Measurements from ENCODE around the gene EXD1.
"Not testable (repeated sequence)": the region's sequence is repeated elsewhere in the genome, so short reads cannot be mapped to it uniquely, and the experiment has no call there.

EXD1 gene

DNA sequence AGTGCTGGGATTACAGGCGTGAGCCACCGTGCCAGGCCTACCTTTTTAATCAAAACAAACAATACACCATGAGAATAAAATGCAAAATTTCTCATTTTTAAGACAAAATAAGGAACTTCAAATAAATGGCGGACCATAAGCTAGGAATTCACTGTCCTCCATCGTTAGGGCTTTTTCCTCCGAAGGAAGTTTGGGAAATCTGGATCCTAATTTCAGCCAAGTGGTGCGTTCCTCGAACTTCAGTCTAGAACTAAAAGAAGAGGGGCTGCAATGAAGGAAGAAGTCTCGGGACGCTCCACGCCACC, 260 bp downstream of the EXD1 start:
- no peak for DNase-seq

DNA sequence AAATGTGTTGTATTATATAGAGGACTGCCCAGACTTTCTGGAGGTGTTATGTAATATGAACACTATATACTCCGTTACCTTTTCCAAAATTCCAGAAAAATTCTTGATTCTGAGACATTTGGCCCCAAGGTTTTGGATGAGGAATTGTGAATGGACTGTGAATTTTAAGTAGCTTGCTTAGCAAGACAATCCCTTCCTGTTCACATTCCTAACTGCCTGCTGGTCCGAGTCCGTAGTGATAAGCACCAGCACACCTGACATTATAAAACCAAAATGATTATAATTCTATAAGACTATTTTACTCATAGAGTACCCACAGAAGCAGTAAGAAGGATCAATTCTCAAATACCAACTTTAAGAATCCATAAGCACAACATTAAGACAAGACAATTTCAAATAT, 11.2 kb downstream of the EXD1 start:
- DNase-seq, result no peak

DNA sequence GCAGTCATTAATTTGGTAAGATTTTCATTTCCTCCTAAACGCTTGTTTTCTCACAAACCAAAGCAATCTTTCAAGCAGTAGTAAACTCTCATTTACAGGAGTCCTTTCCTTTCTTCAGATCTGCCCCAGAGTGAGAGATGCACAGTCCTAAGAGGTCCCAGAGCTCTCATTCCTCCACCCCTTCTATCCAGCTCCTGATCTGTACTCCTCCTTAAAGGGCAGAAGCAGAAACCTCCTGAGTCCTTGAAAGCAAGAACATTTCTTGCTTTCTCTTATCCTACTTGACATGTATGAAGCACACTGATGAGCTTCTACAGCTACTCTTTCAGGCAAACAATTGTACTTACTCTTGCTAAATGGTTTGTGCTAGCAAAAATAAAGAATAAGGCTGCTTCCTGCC, 11.7 kb downstream of the EXD1 start:
- DNase-seq, result no peak

DNA sequence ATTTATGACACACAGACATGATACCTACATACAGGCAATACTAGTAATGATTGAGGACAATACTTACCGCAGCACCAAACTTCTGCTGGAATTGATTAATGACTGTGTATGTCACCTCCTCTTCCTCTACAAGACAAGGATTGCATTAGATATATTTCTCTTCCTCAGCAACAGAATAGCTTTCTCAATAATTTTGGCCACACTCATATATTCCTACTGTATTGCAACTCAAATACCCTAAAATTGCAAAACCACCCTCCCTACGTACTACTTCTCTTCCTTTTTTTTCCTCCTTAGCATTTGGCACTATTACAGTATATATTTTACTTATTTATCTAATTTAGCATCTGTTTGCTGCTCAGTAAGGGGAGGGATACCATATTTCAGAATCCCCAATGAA, 14.8 kb downstream of the EXD1 start:
- no peak for DNase-seq

DNA sequence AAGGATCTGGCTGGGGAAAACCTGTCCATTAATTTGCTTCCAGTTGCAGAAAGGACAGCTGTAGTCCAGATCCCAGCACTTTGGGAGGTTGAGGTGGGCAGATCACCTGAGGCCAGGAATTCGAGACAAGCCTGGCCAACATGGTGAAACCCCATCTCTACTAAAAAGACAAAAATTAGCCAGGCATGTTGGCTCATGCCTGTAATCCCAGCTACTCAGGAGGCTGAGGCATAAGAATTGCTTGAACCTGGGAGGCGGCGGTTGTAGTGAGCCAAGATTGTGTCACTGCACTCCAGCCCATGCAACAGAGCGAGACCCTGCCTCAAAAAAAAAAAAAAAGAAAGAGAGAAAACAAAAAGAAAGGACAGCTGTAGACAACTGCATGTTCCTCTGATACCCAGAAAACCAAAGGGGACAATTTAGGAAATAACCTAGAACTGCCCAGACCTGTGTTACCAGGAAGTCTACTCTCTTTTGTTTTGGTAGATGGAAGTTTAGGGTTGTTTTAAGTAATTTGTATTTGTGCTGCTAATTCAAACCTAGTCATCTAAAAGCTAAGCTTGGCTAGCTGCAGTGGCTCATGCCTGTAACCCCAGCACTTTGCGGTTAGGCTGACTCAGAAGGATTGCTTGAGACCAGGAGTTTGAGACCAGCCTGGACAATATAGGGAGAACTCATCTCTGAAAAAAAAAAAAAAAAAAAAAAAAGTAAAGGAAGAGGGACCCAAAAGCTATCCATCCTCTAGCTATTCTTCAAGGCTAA, 22.7 kb downstream of the EXD1 start:
- no peak for DNase-seq

DNA sequence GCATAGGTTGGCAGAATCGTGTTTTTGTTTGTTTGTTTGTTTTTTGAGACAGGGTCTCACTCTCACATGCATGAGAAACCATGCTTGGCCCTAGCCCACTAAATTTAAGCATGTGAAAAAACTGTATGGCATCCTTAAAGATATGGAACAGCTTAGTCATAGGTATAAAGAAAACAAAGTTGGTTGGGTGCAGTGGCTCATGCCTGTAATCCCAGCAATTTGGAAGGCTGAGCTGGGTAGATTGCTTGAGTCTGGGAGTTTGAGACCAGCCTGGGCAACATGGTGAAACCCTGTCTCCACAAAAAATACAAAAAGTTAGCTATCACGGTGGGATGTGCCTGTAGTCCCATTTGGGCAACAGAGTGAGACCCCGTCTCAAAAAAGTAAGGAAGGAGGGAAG, 25.2 kb downstream of the EXD1 start:
- no peak for DNase-seq

DNA sequence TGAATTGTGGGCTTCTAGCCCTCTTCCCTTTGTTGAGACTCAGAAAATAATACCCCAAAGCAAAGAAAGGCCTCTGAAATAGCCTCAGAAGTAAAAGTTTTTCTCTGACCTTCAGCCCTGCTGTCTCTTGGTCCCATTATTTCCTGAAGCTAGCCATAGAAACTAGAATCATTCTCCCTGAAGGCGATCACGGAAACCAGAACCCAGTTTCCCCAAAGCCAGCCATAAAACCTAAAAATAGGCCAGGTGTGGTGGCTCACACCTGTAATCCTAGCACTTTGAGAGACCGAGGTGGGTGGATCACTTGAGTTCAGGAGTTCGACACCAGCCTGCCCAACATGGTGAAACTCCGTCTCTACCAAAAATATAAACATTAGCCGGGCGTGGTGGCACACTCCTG, 27.2 kb downstream of the EXD1 start:
- no peak for DNase-seq

DNA sequence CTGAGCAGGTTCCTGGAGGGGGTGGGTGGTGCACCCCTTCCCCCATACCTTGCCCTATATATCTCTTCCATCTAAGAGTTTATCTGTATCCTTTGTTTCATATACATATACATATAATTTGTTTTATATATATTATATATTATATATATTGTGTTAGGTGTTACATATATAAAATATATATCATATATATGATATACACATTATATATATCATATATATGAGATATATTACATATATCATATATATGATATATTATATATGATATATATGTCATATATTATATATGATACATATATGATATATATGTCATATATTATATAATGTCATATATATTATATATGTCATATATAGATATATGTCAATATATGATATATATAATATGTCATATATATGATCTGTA, 31.1 kb downstream of the EXD1 start:
- DNase-seq, result no peak

DNA sequence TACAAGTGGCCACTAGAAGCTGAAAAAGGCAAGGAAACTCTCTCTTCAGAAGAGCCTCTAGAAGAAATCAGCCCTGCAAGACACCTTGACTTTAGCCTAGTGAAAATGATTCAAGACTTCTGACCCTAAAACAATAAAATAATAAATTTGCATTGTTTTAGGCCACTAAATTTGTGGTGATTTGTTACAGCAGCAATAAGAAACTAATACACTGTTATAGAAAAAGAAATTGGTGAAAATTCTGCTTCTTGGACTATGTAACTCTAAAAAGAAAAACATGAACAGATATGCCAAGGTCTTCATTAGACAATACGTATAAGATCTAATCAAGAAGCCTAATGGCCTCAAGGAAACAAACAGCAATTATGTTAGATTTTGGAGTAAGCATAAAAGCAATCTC, 36.1 kb downstream of the EXD1 start:
- DNase-seq, result no peak

DNA sequence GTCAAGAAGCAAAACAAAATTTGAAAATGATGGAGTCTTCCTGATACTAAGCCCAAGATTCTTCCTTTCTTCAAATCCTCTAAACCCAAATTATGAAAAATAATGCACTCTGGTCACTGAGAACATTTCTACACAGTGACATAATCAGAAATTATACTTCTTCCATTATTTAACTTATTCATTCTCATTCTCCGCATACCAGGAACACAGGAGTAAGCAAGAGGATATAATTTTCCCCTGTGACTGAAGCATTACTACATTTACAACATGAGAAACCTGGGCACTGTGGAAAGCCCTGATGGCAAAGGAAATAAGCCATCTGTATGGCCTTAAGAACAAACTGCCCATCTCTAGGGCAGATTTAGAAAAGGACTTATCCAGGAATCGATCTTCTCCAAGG, 47.0 kb downstream of the EXD1 start:
- DNase-seq, result no peak

DNA sequence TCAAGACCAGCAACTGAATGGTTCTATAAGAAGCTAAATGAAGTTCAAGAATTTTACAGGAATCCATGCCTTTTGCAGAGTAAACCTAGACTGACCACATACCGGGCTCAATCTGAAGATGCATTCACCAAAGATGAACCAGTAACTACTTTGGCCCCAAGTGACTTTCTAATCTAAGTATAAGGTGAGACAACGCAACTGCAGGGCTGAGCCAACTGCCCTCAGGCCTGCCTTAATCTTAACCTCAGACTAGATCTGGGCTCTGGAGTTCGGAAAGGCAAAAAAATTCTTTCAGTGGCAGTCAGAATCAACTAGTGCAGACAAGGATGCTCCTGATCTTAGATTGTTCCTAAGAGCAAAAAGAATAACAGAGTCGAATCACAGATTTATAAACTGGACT, 48.3 kb downstream of the EXD1 start:
- no peak for DNase-seq

DNA sequence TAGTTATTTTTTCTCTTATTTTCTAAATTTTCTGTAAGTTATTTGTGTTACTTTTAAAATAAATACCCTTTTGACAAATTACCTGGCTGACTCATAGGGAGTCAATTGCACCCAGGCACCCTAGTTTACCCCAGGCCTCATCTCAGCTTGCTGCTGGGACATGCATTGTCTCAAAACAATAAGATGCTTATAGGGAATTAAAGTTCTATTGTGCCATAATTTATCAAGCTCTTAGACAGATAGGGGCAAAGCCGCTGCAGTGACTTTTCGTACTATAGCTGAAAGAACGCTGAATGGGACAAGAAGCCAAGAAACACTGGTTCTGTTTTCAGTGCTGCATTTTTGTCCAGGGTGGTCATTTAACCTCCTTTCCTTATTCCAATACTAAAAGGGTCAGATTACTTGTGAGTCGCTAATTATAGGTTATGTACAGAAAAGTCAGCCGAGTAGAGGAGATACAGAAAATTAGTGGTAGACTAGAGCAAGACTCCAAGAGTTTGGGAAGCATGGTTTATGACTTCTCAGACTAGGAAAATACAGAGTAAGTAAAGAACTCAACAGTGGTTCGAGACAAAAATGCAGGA, 50.3 kb downstream of the EXD1 start:
- no peak for DNase-seq

DNA sequence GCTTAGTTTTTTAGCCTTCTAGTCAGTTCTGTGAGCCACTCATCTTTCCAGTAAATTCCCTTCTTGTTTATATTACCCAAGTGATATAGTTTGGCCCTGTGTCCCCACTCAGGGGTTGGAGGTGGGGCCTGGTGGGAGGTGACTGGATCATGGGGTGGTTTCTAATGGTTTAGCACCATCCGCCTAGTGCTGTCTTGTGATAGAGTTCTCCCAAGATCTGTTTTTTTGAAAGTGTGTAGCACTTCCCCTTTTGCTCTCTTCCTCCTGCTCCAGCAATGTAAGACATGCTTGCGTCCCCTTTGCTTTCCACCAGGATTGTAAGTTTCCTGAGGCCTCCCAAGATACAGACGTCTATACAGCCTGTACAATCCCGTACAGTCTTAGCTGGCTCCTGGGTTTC, 60.8 kb downstream of the EXD1 start:
- DNase-seq, result no peak

DNA sequence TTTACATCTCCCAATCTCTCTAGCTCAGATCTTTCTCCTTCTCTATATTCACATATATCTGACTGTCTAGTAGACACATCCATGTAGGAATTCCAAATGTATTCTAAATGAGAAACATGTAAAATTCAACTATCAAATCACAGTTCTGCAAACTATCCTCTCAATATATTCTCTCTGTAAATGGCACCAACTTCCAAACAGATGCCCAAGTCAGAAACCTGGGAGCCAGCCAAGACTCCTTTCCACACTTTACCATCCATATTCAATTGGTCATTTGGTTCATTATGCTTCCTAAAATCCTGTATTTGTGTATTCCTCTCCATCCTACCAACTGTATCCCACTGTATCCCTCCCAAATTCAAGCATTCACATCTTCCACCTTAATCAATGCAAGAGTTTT, 61.5 kb downstream of the EXD1 start:
- no peak for DNase-seq

DNA sequence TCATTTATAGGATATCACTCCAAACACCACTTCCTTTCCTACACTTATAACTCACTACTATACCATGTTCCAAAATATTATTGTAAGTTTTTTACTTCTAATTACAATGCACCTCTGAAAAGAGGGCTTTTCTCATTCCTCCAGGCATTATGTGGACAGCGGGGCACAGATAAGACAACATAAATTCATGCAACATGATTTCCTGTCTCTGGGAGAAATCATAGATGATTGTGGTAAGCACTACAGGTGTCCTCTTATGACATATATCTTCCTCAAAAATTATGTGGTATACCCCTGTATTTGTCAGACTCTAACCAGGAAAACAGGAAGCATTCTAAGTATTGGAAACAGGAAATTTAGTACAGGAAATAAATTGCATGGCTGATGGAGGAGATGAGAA, 68.8 kb downstream of the EXD1 start:
- no peak for DNase-seq

DNA sequence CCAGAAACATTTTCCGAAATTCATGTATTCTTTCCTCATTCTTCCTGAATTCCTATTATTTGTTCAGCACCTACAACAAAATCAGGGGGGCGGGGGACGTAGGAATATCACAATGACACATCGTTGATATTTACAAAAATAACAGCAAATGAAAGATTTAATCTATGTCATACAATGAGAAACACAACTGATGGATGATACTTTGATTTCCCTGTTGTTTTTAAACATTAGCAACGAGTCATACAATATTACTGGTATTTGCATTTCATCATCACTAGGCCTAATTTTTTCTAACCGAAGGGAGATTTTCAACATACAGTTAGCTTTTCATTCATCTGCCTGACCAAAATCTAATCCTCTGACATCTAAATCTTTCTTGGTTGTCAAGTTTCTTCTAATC, 69.2 kb downstream of the EXD1 start:
- DNase-seq, result no peak

DNA sequence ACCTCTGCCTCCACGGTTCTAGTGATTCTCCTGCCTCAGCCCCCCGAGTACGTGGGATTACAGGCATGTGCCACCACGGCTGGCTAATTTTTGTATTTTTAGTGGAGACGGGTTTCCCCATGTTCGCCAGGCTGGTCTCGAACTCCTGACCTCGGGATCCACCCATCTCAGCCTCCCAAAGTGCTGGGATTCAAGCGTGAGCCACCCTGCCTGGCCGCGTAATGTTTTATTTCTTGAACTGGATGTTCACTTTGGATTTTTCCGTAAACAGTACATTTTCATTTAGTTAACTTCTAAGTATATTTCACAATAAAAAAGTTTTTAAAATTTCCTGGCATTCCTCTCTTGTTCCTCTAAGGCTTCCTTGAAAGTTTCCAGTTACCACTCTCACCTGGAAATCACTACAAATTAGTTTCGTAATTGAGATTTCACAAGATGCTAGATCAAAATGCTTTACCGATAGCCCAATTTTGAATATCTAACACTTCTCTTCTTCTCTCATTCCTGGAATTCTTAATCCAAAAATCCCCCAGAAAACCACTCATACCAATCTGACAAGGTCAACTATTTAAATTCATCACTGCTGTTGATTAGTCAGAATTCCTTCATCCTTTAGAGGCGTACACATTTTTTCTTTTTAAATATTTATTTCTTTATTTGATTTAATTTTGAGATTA, 69.8 kb downstream of the EXD1 start:
- no peak for DNase-seq

DNA sequence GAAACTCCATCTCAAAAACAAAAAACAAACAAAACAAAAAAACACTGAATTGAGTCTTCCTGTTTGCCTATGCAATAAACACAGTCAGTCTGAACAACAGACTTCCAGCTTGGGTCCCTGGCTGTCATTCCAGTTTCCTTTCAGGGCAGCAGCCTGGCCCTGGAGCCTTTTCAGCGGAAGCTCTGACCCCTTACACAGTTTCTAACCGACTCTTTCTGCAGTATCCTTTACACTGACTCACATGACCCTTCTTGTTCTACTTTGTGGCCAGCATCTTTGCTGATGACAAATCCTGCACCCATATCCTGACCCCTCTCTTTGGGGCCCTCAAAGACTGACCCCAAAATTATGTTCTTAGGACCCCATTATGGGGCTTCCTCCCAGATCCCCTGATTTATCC, 76.1 kb downstream of the EXD1 start:
- no peak for DNase-seq

DNA sequence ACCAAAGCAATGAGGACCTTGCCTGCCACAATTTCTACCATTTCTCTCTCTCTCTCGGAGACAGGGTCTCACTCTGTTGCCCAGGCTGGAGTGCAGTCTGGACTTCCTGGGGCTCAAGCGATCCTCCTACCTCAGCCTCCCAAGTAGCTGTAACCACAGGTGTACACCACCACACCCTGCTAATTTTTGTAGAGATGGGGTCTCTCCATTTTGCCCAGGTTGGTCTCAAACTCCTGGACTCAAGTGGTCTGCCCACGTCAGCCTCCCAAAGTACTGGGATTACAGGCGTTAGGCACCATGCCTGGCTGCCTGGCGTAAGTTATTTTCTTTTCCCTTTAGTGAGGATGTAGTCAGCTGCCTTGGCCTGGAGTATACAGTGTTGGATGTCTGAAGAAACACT, 76.8 kb downstream of the EXD1 start:
- DNase-seq, result no peak

DNA sequence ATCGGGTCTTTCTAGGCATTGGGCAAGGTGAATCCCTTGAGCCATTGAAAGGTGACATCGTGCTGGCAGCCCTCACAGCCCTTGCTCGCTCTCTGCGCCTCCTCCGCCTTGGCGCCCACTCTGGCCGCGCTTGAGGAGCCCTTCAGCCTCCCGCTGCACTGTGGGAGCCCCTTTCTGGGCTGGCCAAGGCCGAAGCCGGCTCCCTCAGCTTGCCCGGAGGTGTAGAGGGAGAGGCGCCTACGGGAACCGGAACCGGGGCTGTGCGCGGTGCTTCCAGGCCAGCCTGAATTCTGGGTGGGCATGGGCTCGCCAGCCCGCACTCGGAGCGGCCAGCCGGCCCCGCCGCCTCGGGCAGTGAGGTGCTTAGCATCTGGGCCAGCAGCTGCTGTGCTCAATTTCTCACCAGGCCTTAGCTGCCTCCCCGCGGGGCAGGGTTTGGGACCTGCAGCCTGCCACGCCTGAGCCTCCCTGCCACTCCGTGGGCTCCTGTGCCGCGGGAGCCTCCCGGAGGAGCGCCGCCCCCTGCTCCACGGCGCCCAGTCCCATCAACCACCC, 79.0 kb downstream of the EXD1 start:
- no peak for DNase-seq

DNA sequence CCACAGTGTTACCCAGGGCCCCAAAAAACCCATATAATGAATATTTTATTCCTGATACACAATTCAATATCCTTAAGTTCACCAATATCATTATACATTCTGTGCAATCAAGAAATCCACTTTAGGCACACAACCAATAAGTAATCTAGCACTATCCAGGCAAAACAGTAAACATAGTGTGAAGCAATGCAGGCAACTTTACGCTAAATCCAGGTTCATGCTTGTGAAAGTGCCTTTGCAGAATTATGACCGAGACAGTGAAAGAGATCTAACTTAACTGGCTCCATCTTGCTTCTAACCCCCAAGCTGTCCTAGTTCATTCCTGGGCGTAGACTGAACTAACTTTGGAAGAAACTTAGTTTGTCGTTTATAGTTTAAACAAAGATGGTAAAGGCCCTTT, 80.3 kb downstream of the EXD1 start:
- DNase-seq, result no peak

DNA sequence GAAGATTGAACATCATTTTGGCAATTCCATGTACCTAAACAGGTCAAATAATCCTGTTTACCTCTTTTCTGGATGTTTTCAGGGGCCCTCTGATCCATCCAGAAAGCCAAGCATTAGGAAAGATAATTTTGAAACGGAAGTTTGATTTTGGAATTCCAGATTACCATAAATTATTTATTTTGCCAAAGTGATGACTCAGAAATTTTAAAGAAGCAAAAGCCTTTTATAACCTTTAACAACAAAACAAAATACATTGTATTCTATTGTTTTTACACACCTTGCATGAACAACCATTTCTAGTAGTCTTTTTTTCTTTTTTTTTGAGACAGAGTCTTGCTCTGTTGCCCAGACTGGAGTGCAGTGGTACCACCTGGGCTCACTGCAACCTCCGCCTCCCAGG, 82.5 kb downstream of the EXD1 start:
- DNase-seq, result no peak

DNA sequence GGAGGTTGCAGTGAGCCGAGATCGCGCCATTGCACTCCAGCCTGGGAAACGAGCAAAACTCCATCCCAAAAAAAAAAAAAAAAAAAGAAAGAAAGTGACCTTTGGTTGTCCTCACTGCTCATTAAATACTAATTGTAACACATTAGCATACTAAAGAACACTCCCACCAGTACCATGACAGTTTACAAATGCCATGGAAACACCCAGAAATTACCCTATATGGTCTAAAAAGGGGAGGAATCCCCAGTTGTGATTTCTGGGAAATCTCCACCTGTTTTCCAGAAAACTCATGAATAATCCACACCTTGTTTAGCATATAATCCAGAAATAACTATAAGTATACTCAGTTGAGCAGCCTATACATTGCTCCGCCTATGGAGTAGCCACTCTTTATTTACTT, 90.9 kb downstream of the EXD1 start:
- DNase-seq, result no peak

DNA sequence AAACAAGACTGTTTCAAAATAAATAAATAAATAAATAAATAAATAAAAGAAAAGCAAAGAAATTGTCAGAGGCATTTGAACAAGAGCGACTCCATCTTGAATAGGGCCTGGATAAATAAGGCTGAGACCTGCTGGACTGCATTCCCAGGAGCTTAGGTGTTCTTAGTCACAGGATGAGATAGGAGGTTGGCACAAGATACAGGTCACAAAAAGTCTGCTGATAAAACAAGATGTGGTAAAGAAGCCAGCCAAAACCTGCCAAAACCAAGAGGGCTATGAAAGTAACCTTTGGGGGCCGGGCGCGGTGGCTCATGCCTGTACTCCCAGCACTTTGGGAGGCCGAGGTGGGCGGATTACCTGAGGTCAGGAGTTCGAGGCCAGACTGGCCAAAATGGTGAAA, 91.4 kb downstream of the EXD1 start:
- not testable (repeated sequence) for DNase-seq

DNA sequence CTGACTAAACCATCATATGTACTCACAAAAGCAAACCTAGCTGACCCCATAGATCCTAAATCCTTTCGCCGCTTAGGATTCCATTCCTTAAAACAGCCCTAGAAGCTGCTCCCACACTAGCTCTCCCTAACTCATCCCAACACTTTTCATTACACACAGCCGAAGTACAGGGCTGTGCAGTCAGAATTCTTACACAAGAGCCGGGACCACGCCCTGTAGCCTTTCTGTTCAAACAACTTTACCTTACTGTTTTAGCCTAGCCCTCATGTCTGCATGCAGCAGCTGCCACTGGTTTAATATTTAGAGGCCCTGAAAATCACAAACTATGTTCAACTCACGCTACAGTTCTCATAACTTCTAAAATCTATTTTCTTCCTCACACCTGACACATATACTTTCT, 95.0 kb downstream of the EXD1 start:
- DNase-seq, result not testable (repeated sequence)
